ENCODE results near the gene TMEM134. TPM values are rescaled to one million over a fixed set of nuclear protein-coding genes. Genes with fewer than 3 reads are reported as not detected.
"Not testable (repeated sequence)": the region's sequence is repeated elsewhere in the genome, so short reads cannot be mapped to it uniquely, and the experiment has no call there.

The TMEM134 gene
- polyA plus RNA-seq, 5 donors: 34.8 to 67.1 (median 47.5) TPM

- DNase-seq: not testable (repeated sequence)
These were observed 41.6 kb downstream of the TMEM134 start for GRCh38 chr11:67427364-67427859.

GRCh38 chr11:67423891-67424613, 45.0 kb downstream of the TMEM134 start:
- DNase-seq: no peak

GRCh38 chr11:67423466-67423865, 45.6 kb downstream of the TMEM134 start:
- no peak for DNase-seq

GRCh38 chr11:67422891-67423290, 46.2 kb downstream of the TMEM134 start:
- no peak for DNase-seq

- DNase-seq: no peak
These were observed 47.5 kb downstream of the TMEM134 start for GRCh38 chr11:67421430-67422031.

GRCh38 chr11:67420646-67421429, 48.2 kb downstream of the TMEM134 start:
- peak; percentile 92 to 93 for DNase-seq

GRCh38 chr11:67420147-67420645, 48.9 kb downstream of the TMEM134 start:
- no peak for DNase-seq

- no peak for DNase-seq
These were observed 49.6 kb downstream of the TMEM134 start for GRCh38 chr11:67419325-67420049.

GRCh38 chr11:67418476-67419281, 50.4 kb downstream of the TMEM134 start:
- no peak for DNase-seq

- no peak for DNase-seq
These were observed 51.6 kb downstream of the TMEM134 start for GRCh38 chr11:67417425-67417824.

GRCh38 chr11:67416416-67417335, 52.4 kb downstream of the TMEM134 start:
- peak in 1 of 2 donors; percentile 53 for DNase-seq

GRCh38 chr11:67415501-67416304, 53.3 kb downstream of the TMEM134 start, which contains the start of gene CARNS1:
CARNS1 (plus strand) TSS chr11:67415678; CDS start chr11:67416200, 522 bp downstream.
- DNase-seq: no peak

GRCh38 chr11:67413266-67413849, 55.7 kb downstream of the TMEM134 start:
- DNase-seq: no peak

GRCh38 chr11:67412495-67413179, 56.4 kb downstream of the TMEM134 start:
- no peak for DNase-seq

GRCh38 chr11:67411785-67412152, 57.3 kb downstream of the TMEM134 start:
- DNase-seq: no peak
